HTERT RPE-1 (cell line): Measurements from ENCODE around the gene SIRT7.
"Not testable (repeated sequence)": the region's sequence is repeated elsewhere in the genome, so short reads cannot be mapped to it uniquely, and the experiment has no call there.

Experiments
- in situ Hi-C: fragments of 300-500 bp; cut with MboI; formaldehyde crosslinking; loops from 4 replicates; pipeline ENCODE4 v1.14.3; 2020; ENCODE audit warnings: low sequenced_read_pairs

The SIRT7 gene

DNA sequence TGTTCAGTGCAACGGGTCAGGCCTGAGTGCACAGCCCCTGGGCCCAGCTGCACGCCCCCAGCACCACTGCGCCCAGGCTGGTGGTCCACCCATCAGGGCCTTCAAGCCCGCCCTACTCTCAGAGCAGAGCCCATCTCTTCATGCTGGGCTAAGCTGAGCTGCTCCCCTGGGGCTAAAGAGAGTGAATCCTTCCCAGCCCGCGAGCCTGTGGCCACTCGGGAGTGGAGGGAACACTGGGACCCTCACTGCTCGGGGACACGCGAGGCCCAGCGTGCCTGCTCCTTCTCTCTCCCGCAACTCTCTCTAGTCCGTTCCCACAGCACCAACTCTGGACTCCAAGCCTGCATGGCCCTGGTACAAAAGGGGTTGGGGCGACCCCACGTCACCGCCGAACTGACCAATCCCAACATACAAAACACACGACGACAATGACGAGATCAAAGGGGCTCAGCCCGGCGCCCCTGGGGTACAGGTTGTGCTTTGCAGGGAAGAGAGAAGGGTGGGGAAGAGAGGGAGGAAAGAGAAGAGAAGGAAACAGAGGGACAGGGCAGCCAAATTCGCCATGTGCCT, 4.1 kb upstream of the SIRT7 start:
- in situ Hi-C loops: no loop called here

DNA sequence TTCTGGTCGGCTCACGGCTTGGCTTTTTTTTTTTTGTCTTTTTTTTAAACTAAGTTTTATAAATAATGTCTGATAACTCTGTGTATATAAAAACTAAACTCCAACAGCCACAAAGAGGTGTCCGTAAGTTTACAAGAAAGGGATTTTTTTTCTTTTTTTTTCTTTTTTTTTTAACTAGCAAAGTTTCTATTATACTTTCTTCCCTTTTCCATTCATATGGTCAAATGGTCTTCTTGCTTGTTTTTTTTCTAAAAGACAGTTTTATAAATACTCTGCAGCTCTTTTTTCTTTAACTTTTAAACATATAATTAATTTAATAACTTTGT, 3.5 kb upstream of the SIRT7 start:
- in situ Hi-C loops: no loop called here

DNA sequence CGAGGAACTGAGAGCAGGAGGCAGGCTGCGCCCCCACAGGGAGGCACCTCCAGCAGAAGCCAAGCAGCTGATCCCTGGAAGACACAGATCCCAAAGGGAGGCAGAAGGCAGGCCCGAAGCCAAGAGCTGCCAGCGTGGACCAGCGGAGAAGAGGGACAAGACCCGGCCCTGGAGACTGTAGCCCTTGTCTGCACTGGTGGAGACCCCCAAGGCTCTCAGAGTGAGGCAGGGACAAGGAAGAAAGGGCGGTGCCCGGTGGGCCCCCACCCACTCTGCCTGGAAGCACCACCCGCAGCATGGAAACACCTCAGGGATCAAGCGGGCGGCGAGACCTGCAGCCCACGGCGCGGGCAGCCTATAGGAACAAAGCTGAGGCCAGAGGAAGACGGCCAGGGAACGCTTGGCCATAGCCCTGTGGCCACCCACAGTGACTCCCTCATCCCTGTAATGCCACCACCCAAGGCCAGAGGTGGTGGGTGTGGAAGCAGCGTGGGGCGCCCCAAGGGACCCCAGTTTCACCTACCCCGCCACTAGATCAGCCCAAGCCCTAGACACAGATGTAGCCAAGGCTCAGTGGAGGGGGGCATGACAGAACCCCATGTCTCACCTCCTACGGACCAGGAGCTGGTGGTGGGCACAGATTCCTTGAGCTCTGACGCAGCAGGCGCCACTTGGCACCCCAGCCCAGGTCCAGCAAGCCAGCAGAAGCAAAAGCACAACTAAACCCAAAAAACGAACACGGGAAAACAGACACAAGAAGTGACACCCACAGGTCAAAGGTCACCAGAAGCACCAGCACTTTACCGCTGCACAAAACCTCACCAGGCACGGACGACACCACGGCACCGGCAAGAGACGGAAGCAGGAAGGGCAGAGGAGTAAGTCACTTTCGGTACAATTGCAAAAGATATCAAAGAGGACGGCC, 2.9 kb upstream of the SIRT7 start:
- in situ Hi-C loops: no loop called here

DNA sequence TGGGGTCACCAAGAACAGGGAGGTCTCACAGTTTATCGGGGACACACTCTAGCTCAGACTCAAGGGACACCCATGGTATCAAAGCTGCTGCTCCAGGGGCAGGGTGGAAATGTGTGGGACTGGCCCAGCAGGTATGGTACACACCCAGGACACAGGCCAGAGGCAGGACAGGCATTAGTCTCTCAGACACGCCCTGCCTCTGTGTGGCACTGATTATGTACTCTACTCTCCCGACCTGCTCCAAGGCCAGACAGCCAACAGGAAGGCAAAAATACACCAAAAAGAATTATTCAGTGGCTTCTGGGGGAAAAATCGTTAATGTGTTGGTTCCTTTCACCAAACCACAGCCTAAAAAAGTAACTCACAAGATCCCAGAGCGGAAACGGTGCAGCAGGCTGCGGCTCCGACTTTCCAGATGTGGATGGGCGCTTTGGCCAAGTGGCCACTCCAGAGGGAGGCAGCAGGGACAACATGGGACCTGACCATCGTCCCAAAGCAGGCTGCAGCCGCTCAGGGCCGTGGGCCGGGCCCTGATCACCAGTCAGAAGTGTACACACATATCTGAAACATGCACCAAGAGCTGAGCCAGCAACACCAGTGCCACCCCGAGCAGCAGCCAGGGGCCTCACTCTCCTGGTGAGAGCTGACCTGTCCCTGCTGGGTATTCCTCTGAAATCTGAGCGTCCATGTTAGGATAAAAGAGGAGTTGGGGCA, 1.0 kb upstream of the SIRT7 start:
- in situ Hi-C loops: no loop called here

DNA sequence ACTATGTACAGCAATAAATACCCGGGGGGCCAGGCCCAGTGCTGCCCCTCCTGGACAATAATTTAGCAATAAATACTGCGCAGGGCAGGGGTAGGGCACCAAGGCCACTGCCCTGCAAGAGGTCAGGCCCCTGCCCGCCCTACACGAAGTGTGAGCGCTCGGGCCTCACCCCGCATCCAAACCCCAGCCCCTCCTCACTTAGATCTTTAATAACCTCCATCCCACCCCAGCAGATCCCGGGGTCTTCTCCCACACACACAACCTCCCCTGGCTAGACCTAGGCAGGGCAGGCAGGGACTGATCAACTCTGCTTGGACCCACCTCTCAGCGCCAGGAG, 325 bp upstream of the SIRT7 start:
- in situ Hi-C loops: not testable (repeated sequence)

DNA sequence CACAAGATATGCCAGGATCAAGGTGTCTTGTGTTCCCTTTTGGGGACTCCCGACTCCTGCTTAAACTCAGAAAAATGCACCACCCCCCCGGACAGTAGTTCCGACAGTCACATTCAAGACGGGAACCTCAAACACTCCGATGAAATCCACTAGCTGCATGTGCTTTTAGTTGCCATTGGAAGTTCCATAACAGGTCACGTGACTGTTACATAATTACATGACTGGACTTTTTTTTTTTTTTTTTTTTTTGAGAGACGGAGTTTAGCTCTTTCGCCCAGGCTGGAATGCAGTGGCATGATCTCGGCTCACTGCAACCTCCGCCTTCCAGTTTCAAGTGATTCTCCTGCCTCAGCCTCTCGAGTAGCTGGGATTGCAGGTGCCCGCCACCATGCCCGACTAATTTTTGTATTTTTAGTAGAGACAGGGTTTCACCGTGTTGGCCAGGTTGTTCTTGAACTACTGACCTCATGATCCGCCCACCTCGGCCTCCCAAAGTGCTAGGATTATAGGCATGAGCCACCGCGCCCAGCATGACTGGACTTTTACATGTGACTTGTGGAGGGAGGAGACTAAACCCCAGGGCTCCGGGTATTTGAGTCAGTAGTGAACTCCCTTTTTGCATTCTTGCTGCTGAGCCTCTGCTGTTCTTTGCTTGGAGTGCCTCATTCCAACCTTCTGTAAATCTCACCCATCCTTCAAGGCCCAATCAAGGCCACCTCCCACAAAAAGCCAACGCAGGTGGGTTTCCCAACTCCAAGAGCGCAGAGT, 1.6 kb downstream of the SIRT7 start:
- in situ Hi-C loops: no loop called here

DNA sequence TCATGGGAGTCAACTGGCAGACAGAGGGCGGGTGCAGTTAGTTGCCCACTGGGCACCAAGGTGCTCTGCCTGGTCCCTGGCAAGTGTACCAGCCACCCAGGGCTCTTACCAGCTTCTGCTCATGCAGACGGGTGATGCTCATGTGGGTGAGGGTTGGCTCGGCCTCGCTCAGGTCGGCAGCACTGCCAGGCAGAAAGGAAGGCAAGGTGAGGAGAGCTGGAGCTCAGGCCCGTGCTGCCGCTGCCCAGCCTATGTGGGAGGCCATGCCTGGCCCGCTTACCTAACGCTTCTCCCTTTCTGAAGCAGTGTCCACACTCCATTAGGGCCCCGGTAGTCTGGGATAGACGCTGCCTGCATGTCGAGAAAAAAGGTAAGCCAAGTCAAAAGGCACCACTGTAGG, 2.6 kb downstream of the SIRT7 start:
- in situ Hi-C loops: no loop called here

DNA sequence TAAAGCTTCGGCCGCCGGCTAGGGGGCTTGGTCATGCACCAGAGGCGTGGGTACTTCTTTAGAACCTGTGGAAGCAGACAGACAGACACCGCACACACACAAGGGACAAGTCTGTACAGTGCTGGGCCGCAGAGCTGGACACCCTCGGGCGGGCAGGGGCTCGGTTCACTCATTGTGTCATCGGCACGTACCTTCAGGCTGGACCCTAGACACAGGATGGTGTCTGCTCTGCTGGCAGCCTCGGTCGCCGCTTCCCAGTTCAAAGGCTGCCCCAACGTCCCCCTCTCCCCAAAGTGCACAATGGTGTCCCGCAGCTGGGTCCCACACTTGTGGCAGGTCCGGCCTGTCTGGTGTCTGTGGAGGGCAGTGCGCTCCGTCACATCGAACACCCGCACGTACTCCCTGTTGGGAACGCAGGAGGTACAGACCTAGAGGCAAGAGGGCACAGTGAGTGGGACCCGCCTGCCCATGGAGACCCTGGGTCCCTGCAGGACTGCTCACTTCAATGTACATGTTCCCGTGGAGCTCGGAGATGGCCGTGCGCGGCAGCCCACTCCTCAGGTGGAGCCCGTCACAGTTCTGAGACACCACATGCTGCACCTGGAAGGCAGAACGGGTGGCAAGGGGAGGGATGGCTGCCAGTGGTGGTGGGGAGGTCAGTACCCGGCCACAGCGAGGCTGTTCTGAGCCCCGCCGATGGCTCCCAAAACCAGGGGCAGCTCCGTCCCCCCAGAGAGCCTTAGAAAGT, 3.7 kb downstream of the SIRT7 start:
- in situ Hi-C loops: no loop called here

DNA sequence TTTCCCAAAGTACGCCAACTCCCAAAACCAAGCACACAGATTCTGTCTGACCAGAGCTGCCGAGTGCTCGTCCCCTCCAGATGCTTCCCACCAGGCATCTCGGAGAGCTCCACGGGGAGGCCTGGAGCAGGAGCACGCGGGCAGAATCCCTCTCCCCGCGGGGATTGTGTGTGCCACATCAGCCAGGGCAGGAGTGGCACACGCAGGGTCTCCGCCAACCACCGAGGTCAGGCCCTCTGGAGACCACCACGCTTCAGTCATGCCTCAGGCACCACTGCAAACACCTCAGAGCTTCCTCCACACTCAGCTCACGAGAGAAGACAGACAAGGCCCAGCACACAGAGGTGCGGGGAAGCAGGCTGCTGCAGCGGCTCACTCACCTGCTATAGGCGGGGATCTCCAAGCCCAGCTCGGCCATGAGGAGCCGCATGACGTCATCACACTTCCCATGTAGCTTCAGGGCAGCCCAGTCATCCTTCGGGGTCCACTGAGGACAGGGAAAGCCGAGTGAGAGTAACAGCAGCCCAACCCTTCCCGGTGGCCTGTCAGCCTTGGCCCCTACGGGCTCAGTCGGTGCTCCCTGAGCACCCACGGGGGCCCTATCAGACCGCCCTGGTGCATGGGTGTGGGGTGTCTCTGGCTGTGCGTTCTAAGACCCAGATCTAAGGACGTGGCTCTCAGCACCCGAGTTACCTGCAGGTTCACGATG, 4.4 kb downstream of the SIRT7 start:
- in situ Hi-C loops: no loop called here

DNA sequence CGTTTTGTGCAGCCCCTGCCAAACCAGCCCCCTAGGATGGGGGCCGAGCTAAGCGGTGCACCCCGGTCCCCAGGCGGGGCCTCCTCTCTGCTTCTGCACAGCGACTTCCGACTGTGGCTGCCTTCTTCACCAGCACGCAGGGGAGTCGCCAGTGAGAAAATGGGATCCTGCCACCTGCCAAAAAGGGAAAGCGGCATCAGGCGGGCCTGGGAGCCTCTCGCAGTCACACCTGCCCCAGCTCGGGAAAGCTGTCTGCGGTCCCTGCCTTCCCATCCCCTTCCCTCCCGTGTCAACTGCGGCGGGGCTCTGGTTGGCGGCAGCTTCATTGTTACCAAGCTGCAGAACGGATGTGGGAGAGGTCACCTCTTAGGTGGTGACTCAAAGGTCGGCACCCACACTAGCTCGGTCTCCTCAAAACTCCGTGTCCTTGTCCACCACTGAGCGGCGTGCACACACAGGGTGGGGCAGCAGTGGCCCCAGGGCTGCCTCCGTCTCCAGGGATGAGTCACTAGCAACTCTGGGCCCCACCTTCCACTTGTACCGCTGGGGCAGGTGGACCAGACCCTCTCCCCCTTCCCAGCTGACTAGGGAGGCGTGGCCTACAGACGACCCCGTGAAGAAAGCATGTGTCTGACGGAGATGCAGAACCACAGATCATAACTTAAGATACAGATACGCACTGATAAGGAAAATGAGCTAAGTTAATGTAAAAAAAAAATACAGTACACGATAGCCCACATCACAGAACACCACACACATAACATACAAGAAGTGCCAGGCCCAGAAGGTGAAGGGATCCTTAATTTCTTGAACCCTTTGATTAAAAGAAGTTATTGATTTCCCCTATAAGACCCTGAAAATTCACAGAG, 5.3 kb downstream of the SIRT7 start:
- in situ Hi-C loops: no loop called here

DNA sequence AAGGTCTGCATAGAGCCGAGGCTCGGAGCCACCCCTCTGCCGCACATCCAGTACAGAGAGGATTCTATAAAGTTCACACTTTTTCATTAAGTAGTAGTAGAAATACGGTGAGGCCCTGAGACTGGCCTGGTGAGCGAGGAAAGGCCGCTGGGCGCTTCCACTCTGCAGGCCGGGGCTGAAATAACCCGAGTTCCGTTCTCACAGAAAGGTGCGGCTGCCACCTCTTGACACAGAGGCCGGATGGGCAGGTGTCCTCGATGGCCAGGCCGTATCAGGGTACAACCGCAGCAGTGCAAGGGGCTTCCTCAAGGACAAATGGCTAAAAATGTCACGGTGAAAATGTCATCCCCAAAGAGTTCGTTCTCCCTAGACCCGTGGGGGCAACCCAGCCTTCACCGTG, 6.0 kb downstream of the SIRT7 start:
- in situ Hi-C loops: no loop called here

DNA sequence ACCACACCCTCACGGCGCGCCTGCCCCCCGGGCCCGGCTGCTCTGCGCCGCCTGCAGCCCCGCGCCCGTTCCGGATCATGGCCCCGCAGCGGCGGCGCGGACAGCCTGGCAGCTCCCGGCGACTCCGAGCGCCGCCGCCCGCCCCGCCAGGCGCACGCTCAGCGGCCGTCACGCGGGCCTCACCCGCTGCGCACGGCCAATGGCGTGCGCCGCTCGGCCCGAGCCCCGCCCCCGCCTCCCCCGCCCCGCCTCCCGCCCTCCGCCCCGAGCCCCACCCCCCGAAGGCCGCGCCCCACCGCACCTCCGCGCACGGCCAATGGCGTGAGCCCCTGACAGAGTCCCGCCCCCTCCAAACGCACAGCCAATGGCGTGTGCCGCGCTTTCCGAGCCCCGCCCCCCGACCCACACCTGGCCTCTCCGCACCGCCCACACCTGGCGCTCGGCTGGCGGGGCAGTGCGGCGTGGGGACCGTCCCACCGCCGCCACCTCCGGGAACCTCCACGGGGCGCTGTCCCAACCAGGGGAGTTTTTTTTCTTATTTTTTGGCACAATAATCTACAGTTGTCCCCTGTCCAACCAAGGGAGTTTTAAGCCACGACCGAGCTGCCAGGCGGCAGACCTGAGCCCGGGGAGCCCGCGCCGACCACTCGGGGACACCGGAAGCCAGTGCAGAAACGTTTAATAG, 6.6 kb downstream of the SIRT7 start, which contains the start of gene PCYT2:
Gene PCYT2 (minus strand): TSS at position 123 of the 685 bp plus-strand sequence. CDS start 44 bp downstream, at position 79.
- in situ Hi-C loops: no loop called here

DNA sequence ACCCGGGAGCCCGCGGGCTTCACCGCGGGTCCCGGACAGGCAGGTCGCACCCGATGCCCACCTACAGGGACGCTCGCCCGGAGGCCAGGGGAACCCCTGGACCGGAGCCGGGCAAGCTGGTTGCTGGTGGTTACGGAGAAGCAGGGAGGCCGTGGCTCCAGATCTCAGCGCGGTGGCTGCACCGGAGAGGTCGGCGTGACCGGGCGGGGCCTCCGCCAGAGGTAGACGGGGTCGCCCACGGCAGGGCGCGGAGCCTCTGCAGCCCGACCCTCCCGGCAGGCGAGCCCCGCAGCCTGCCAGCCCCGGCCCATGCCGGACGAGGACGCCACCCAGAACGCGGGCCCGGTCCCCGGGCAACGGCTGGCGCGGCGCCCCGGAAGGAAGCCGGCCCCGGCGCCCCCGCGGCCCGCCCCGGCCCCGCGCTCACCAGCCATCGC, 7.1 kb downstream of the SIRT7 start:
- in situ Hi-C loops: no loop called here

DNA sequence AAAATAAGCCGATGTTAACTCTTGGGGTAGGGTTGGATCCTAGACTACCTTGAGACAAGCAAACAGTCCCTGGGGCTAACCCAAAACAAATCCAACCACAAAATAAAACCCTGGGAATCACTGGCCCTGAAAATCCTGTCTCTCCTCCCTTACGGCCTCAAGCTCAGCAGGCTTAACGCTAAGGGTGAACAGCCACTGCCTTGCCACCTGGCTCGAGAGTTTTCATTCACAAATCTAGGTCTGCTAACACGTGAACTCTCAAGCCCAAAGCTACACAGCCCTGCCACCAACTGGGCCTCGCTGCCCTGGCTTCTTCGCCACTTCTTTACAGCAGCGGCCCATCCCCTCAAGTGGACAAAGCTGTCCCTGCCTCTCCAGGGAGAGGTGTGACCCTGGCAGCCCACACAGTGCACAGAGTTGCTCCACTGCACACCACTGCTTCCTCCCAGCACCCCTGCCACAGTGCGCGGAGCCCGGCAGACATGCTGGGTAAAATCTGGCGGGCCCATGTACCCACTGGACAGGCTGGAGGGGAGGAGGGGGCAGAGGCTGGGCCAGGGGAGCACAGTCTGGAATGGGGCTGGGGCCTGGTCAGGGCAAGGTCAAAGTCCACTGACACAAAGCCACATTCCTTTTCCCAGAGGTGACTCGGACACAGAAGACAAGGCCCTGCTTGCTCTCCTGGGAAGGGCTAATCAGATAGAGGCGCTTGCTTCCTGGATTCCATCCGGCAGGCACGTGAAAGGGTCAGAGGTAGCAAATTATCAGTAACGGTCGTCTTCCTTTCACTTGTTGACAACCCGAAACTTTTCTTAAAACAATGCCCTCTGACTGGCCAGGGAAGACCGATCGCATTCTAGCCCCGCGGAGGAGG, 7.8 kb downstream of the SIRT7 start:
- in situ Hi-C loops: no loop called here

DNA sequence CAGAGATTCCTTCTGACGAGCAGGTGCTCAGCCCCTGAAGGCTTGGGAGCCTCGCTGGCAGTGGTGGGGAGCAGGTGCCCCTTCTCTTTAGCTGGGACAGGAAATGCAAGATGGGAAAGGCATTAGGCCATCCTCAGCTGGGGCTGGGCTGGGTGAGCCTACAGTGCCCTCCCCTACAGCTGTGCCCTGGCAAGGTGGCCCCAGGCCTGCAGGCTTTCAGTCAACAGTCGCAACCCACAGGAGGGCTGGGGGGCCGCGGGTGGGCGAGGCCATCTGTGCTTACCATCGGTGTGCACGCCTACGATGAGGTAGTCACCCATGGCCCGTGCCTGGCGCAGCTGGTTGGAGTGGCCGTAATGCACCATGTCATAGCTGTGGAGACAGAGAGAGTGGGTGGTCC, 8.7 kb downstream of the SIRT7 start:
- in situ Hi-C loops: no loop called here

DNA sequence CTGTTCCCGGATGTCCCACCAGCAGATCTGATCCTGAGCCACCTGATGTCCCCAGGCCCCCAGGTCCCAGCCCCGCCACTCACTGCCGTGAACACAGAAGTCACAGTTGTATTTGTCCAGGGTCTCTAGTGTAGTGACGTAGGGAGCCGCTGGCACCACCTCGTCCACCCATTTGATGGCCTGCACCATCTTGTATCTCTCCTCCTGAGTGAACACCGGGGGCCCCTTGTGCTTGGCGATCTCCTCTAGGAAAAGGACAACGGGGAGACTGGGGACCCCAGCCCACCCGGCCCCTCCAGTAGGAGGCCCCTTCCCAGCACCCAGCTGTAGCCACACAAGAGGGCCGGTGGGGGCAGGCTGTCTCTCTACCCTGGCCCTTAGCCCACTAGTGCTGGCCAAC, 9.2 kb downstream of the SIRT7 start:
- in situ Hi-C loops: no loop called here
